B cell (primary cell): ENCODE measurements around the gene GPR45. TPM values are rescaled to one million over a fixed set of nuclear protein-coding genes. Genes with fewer than 3 reads are reported as not detected.

ENCODE experiments used
- ATAC-seq: fragments of 200-7000 bp; cut with Tn5 transposase; one replicate; pipeline ENCODE4 v1.10.0; 2021; ENCODE audit warnings: low read depth, mild to moderate bottlenecking, moderate number of reproducible peaks, moderate library complexity
- CTCF ChIA-PET: fragments of 350-600 bp; sonication (Branson Sonifier 250); formaldehyde crosslinking; loops from one replicate; lab custom pipeline; 2021; ENCODE audit warnings: antibody characterized with exemption, inconsistent platforms; lab: Charles Lee
- POLR2A ChIA-PET: fragments of 350-600 bp; sonication (Branson Sonifier 250); formaldehyde crosslinking; loops from one replicate; lab custom pipeline; 2021; ENCODE audit warnings: antibody characterized with exemption; lab: Charles Lee
- DNase-seq: peaks from one replicate; pipeline ENCODE4 v3.0.0; 2013
- H2AFZ ChIP-seq: 2 replicates; pipeline ENCODE4 v1.6.1; 2012; ENCODE audit warnings: mild to moderate bottlenecking, low read depth, low read length; ENCODE audit not compliant: insufficient read depth, poor library complexity, severe bottlenecking
- H3K27ac ChIP-seq, 2 donors: 1 replicate in 1 of 2; 2 replicates in 1 of 2; pipeline ENCODE4 v1.5.1; 2012 to 2013; ENCODE audit warnings: low read length in 2 of 2, mild to moderate bottlenecking in 2 of 2, moderate library complexity in 1 of 2
- H3K27me3 ChIP-seq, 4 experiments: fragments of 200-600 bp in 1 of 4; sonication (generic) in 1 of 4; replicated peaks in 1 of 4; 1 replicate in 2 of 4; 2 replicates in 2 of 4; pipeline versions ENCODE4 v1.6.1 to v1.7.0; 2013 to 2016; ENCODE audit warnings: low read length in 3 of 4, mild to moderate bottlenecking in 2 of 4, mixed read lengths in 1 of 4, moderate library complexity in 1 of 4; ENCODE audit not compliant: insufficient read depth in 4 of 4, control insufficient read depth in 3 of 4; ENCODE audit errors: control extremely low read depth in 1 of 4
- H3K36me3 ChIP-seq, 2 experiments: replicated peaks in 1 of 2; 1 replicate in 1 of 2; 2 replicates in 1 of 2; pipeline versions ENCODE4 v1.6.1 to v1.7.1; 2013; ENCODE audit warnings: low read length in 1 of 2; ENCODE audit not compliant: insufficient read depth in 2 of 2, control insufficient read depth in 1 of 2; ENCODE audit errors: control extremely low read depth in 1 of 2, extremely low read depth in 1 of 2
- H3K4me1 ChIP-seq, 2 donors: fragments of 200-600 bp in 1 of 2; sonication (generic) in 1 of 2; 1 replicate in 1 of 2; 2 replicates in 1 of 2; pipeline versions ENCODE4 v1.5.1 to v1.6.1; 2013 to 2017; ENCODE audit warnings: low read length in 2 of 2; ENCODE audit not compliant: control insufficient read depth in 2 of 2, insufficient read depth in 2 of 2
- H3K4me2 ChIP-seq: replicated peaks from 2 replicates; pipeline ENCODE3; 2012; ENCODE audit warnings: mild to moderate bottlenecking, low read depth, low read length; ENCODE audit not compliant: poor library complexity, severe bottlenecking
- H3K4me3 ChIP-seq, 5 experiments: fragments of 200-600 bp in 1 of 5; sonication (generic) in 1 of 5; 1 replicate in 3 of 5; 2 replicates in 2 of 5; pipeline versions ENCODE4 v1.5.1 to v1.7.0; 2011 to 2016; ENCODE audit warnings: low read length in 4 of 5, mild to moderate bottlenecking in 4 of 5, low read depth in 2 of 5, control low read depth in 1 of 5, moderate library complexity in 1 of 5; ENCODE audit not compliant: insufficient read depth in 1 of 5; ENCODE audit errors: control extremely low read depth in 1 of 5, extremely low read depth in 1 of 5
- H3K79me2 ChIP-seq: fragments of 200-600 bp; sonication (generic); one replicate; pipeline ENCODE4 v1.6.0; 2016; ENCODE audit warnings: low read length; ENCODE audit not compliant: control insufficient read depth, insufficient read depth
- H3K9ac ChIP-seq: fragments of 200-600 bp; sonication (generic); 2 replicates; pipeline ENCODE4 v1.6.1; 2017; ENCODE audit warnings: mild to moderate bottlenecking, low read length, moderate library complexity
- H3K9me3 ChIP-seq, 3 donors: one replicate each; pipeline versions ENCODE4 v1.6.1 to v1.7.1; 2013; ENCODE audit warnings: low read length in 2 of 3; ENCODE audit not compliant: control insufficient read depth in 2 of 3, insufficient read depth in 1 of 3; ENCODE audit errors: control extremely low read depth in 1 of 3
- H4K20me1 ChIP-seq: 2 replicates; pipeline ENCODE4 v1.6.0; 2012; ENCODE audit warnings: mild to moderate bottlenecking, low read length; ENCODE audit not compliant: insufficient read depth, control insufficient read depth, poor library complexity, severe bottlenecking
- H3K27ac Mint-ChIP-seq: one replicate; pipeline ENCODE4 v1.8.0; 2021; ENCODE audit warnings: mixed read lengths
- H3K27me3 Mint-ChIP-seq: one replicate; pipeline ENCODE4 v1.8.0; 2021; ENCODE audit warnings: mixed read lengths
- H3K4me1 Mint-ChIP-seq: one replicate; pipeline ENCODE4 v1.8.0; 2021; ENCODE audit warnings: mixed read lengths
- H3K4me3 Mint-ChIP-seq: one replicate; pipeline ENCODE4 v1.8.0; 2021; ENCODE audit warnings: mixed read lengths
- H3K9me3 Mint-ChIP-seq: one replicate; pipeline ENCODE4 v1.8.0; 2022; ENCODE audit warnings: mixed read lengths; ENCODE audit not compliant: insufficient read depth
- CTCF ChIP-seq: fragments of 200-600 bp; IDR thresholded peaks from one replicate; pipeline ENCODE4 v1.8.0; 2022; ENCODE audit warnings: antibody characterized with exemption, mild to moderate bottlenecking
- EZH2 ChIP-seq: IDR thresholded peaks from 2 replicates; pipeline ENCODE4 v1.6.1; 2012; ENCODE audit warnings: borderline replicate concordance, low read depth, mild to moderate bottlenecking, moderate library complexity, low read length; ENCODE audit not compliant: insufficient read depth, poor library complexity, severe bottlenecking
- WGBS: methylation state at CpG from one replicate; pipeline ENCODE4 v1.1.5; 2013; ENCODE audit warnings: missing lambda C conversion rate; ENCODE audit not compliant: insufficient coverage; 5-methylcytosine and 5-hydroxymethylcytosine counted together
- intact Hi-C: fragments of 100-400 bp; cut with micrococcal nuclease; formaldehyde crosslinking; loops from one replicate; pipeline ENCODE4 v1.10.0; 2022
- polyA plus RNA-seq: library from polyadenylated mRNA; depleted of rRNA; stranded (reverse); fragments of >200 nt; gene quantifications from 2 replicates; pipeline ENCODE4 v1.2.3, GENCODE V29; 2012
- total RNA-seq, 2 donors: library from RNA; stranded (reverse); fragments of 120-200 nt in 1 of 2; gene quantifications; 1 replicate in 1 of 2; 2 replicates in 1 of 2; pipeline versions ENCODE4 v1.2.3 to v1.2.4, GENCODE V29; 2013 to 2022

GPR45 gene
- total and polyA plus RNA-seq, 2 donors (not counting 1 experiment from before 2014, with no cell fraction given): not detected

- Histone ChIP-seq H3K4me2 (no peak overlapping the region), H3K36me3 (peaks cover 2 to 91% of the 10 kb centered on the region in 2 experiments), H3K4me1 (no peaks in the 10 kb centered on the region), H3K79me2 (no peaks in the 10 kb centered on the region), H3K27me3 (no peaks in the 10 kb centered on the region), H4K20me1 (no peaks in the 10 kb centered on the region), H3K9me3 (no peaks in the 10 kb centered on the region), H3K27ac (no peak overlapping the region), H3K4me3 (no peak overlapping the region), H2AFZ (no peak overlapping the region), H3K9ac (no peak overlapping the region)
- Mint-ChIP-seq H3K27me3 (no peaks in the 10 kb centered on the region), H3K4me3 (no peak overlapping the region), H3K4me1 (no peaks in the 10 kb centered on the region), H3K27ac (no peak overlapping the region), H3K9me3 (no peaks in the 10 kb centered on the region)
- WGBS: 90% methylated on average over 8 of the region's 9 CpGs
- TF ChIP-seq EZH2 (no peak), CTCF (no peak)
- DNase-seq: no peak
- ChIA-PET POLR2A (no interaction called here), CTCF (no interaction called here)
- ATAC-seq: no peak
- intact Hi-C loops: no loop called here
Observed at GRCh38 chr2:105272176-105272575, 30.6 kb downstream of the GPR45 start.

DNA sequence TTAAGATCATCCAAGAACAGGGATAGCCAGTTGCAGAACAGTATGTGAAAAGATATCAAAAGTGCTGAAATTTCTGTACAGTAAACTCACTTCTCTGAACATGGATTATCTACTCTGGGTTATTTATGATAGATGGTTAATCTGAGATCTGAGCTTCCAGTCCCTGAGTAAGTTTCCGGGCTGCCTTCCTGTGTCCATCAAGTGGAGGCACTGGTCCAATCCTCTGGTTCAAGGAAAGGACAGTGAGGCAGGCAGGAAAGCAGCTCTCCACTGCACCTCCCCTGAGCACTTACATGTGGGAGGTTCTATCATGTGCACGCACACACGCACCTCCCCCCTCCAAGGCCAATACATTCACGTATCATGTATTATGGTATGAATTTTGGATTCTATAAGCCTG lies 32.5 kb downstream of the GPR45 start:
- H3K9me3 Mint-ChIP-seq: no peaks in the 10 kb centered on the region
- Histone ChIP-seq H2AFZ (no peak overlapping the region), H3K27me3 (no peaks in the 10 kb centered on the region), H3K4me2 (no peak overlapping the region), H3K9me3 (no peaks in the 10 kb centered on the region), H3K4me3 (no peak overlapping the region), H3K79me2 (no peaks in the 10 kb centered on the region), H3K36me3 (peaks cover 2 to 87% of the 10 kb centered on the region in 2 experiments), H4K20me1 (no peaks in the 10 kb centered on the region), H3K27ac (no peak overlapping the region), H3K4me1 (no peaks in the 10 kb centered on the region), H3K9ac (no peak overlapping the region)
- POLR2A ChIA-PET: no interaction called here
- DNase-seq (no peak), ATAC-seq (no peak)
- H3K27me3 Mint-ChIP-seq: no peaks in the 10 kb centered on the region
- TF ChIP-seq CTCF: no peak
- TF ChIP-seq EZH2: no peak
- 89% methylated on average over 1 of the region's 4 CpGs for WGBS
- H3K4me1 Mint-ChIP-seq: no peaks in the 10 kb centered on the region
- no peak overlapping the region for H3K4me3 Mint-ChIP-seq
- intact Hi-C loops: no loop called here
- CTCF ChIA-PET: no interaction called here
- no peak overlapping the region for H3K27ac Mint-ChIP-seq
